Stimulated activated naive CD8-positive, alpha-beta T cell treated with anti-CD3 and anti-CD28 coated beads, Interleukin-15, Interleukin-2, amounts not matched to agents 100 U/mL and 50 U/mL, for 24 hours (primary cell): Measurements from ENCODE around the gene FAM111A.

ENCODE experiments used
- ATAC-seq: fragments of 150-1000 bp; cut with Tn5 transposase; one replicate; pipeline ENCODE4 v1.10.0; 2021
- DNase-seq: peaks from one replicate; pipeline ENCODE4 v3.0.0; 2021

FAM111A gene

DNA sequence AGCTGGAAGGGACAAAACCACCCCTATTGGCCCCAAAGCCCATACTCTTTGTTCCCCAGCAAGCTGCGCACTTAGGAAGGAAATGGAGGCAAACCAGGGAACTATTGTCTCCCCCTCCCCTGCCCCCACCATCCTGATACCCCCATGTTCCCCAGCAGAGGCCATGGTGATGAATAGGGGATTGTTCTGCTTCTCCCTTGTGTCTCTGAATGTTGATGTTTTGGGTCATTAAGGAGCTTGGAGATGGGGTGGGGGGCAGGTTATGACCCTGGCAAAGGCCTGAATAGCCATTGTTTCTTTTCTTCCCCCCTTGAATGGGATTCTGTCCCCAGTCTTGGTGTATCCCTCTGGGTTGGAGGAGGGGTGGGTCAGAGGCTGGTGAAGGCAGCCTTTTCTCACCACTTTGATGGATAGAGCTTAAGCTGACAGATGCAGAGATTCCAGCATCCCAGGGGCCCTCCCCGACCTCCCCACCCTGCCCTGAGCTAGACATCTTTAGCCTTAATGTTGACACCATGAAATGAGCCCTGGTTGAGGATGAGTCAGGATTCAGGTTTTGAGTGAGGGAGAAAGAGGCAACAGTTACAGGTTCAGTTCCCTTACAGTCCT, 37.6 kb downstream of the FAM111A start:
- no peak for DNase-seq
- ATAC-seq, result no peak

DNA sequence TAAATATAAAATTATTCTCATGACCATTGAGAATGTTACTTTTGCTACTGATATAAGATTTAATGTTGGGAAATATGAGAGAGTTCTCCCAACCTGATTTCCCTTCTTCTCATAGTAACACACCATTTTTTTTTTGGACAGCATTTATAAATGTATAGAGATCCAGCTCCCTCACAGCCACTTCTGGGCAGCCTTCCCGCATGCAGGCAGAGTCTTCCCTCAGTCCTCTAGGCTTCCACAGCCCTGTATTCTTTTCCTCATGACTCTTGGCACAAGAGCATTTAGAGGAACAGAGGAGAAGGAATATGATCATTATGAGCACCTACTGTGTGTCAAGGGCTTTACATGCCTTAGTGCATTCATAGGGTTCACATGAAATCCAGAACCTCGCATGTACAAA, 38.3 kb downstream of the FAM111A start:
- DNase-seq (no peak), ATAC-seq (no peak)

DNA sequence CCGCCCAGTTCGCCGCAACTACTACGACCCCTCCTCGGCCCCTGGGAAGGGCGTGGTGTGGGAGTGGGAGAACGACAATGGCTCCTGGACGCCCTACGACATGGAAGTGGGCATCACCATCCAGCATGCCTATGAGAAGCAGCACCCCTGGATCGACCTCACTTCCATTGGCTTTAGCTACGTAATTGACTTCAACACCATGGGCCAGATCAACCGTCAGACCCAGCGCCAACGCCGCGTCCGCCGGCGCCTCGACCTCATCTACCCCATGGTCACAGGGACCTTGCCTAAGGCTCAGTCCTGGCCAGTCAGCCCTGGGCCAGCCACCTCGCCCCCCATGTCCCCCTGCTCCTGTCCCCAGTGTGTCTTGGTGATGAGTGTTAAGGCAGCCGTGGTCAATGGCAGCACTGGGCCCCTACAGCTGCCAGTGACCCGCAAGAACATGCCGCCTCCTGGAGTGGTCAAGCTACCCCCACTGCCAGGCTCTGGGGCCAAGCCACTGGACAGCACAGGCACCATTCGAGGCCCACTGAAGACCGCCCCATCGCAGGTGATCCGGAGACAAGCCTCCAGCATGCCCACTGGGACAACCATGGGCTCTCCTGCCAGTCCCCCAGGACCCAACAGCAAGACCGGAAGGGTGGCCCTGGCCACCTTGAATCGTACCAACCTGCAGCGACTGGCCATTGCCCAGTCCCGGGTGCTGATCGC, 39.2 kb downstream of the FAM111A start:
- no peak for DNase-seq

DNA sequence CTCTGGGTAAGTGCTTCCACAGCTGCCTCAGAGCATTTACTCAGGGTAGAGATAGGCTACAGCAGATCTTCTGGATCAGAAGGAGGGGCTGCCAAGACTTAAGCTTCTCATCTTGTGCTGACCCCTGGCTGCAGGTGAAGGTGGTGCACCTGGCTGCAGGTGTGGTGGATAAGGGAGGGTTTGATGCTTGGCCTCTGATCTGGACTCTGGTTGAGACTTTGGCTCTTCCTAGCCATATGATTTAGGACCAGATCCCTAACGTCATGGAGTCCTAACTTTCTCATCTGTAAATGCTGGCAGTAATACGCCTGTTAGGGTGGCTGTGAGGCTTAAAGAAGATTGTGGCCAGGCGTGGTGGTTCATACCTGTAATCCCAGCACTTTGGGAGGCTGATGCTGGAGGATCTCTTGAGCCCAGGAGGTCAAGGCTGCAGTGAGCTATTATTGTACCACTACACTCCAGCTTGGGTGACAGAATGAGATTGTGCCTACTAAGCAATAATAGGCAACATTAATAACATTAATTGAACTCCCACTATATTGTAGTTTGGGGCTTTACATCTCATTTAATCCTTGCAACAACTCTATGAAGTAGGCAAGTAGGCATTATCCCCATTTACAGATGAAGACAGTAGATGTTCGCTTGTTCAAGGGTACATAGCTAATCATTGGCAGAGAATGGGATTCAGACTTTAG, 39.9 kb downstream of the FAM111A start:
- DNase-seq, result no peak
- ATAC-seq, result no peak

More for the DNA sequence above, 39.2 kb downstream of the FAM111A start:
- ATAC-seq, result no peak

DNA sequence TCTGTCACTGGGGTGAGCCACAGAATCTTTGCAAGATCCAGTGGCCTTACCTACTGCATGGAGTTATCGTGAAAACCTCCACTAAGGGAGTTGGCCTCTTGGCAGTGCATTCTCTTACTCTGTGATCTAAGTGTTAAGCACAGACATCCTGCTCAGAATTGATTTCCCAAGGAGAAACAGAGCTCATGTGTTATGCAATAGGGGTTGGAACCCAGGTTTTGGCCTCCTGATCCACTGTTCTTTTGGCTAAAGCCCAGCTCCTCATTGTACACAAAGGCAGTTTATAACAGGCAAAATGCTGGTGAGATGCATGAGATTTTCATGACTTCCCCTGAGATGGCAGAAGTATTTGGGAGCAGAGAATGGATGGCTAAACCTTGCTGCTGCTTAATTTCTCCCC, 41.1 kb downstream of the FAM111A start:
- no peak for DNase-seq
- ATAC-seq, result no peak

DNA sequence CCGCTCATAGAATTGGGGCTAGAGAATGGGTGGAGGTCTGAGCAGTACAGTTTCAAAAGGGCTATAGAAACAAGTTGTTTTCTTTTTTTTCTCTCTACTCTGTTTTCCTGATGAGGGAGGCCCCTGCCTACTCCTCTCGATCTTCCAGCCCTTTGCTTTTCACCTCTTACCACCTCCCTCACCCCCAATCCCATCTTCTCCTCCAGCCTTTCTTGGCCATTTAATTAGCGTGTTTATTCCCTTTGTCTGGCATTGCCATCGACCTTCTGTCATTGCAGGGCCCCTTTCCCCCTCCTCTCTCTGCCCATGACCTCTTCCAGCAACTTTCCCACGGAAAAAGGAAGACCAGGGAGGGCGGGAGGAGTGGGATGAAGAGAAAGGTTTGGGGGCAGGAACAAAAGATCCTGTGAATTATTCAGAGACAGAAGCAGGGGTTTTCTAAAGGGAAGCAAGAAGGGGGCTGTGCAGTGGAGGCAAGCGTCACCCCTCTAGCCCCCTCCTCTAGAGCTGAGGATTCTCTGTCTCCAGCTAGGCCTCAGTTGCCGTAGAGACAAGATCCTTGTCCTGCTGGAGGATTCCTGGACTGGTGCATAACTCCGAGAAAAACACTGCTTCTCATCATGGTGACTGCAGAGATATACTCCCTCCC, 42.2 kb downstream of the FAM111A start:
- no peak for DNase-seq
- ATAC-seq, result no peak

DNA sequence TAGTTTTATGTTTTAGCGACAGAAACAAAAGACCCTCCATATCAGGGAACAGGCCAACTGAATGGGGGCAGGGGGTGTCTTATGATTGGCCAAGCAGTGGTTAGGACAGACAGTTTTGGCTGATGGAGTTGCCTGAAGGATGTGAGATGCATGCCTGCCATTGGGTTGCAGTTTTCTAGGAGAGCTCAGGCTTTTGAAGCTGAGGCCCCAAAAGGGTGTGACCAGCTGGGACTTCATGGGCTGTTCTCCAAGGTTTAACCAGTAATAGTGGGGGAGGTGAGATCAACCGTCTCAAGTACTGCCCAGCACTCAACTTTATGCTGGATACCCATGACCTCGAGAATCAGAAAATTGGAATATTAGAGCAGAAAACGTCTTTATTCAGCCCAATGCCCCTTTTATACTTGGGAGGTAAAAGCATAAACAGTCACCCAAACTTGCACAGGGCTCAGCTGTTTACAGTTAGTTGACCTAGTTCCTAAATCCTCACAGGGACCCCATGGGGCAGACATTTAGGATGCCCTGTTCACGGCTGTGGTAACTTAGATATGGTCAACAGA, 42.8 kb downstream of the FAM111A start:
- DNase-seq, result no peak
- no peak for ATAC-seq

DNA sequence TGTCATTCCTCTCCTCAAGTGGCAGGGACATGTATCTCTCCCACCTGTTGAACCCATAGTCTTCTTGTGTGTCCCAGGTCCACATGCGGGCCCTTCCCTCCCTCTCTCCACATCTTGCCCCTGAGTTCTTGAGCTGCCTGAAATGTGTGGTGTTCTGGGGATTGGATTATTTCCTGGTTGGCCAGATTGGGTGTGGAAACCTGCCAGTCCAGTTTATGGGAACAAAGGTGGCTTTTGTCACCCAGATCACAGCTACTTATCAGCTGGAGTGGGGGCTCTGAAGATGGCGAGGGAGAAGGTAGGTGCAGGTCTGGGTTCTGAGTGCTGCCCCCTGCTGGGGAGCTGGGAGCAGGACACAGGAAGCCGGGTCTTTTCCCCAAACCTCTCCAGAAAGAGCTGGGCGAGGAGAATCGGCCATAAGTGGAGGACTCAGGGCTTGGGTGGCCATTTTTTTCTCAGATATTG, 43.5 kb downstream of the FAM111A start:
- ATAC-seq (peak; percentile 70), DNase-seq (peak; percentile 66)

DNA sequence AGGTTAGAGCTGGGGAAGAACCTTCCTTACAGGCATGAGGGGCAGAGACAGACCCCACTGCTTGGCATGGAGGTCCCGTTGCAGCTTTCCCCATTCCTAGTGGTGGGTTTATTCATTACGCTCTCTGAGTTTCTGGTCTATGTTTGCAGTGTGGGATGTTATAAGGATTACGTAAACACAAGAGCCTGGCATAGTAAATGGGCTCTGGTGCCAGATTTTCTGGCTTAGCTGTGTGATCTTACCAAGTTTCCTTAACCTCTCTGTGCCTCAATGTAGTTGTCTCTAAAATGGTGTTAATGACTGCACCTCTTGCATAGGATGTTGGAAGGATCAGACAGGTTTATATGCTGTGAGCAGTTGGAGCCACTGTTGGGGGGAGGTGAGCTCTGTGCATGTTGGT, 44.4 kb downstream of the FAM111A start:
- ATAC-seq, result no peak
- no peak for DNase-seq

DNA sequence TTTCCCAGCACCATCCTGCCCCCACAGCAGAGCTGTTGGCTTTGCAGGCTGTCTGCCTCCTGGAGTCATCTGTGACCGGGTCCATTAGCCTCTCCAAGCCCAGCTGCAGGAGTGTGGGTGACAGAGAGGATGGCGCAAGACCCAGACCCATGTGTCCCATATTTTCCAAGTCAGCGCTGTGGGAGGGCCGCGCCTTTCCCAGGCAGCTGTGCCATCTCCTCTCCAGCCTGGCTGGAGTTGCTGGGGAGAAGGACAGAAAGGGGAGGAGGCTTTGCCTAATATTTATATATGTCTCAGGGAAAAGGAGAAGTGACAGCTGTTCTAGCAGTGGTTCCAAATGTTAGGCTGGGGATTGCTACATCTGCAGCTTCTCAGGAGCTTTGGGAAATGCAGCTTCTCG, 44.9 kb downstream of the FAM111A start:
- ATAC-seq, result no peak
- DNase-seq, result no peak

DNA sequence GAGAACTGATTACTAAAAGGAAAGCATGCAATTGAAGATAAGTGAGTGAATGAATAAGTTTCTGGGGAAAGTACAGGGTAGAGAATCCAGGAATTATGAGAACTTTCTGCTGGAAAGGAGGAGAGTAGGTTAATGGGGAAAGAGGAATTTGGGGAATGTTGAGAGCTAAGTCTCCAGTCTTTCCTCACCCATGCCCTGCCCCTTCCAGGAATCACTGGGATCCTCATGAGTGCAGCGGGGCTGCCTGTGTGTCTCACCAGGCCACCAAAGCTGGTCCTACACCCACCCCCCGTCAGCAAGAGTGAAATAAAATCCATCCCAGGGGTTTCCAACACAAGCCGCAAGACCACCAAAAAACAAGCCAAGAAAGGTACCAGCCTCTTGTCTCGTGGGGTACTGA, 46.3 kb downstream of the FAM111A start:
- no peak for ATAC-seq
- DNase-seq, result no peak

DNA sequence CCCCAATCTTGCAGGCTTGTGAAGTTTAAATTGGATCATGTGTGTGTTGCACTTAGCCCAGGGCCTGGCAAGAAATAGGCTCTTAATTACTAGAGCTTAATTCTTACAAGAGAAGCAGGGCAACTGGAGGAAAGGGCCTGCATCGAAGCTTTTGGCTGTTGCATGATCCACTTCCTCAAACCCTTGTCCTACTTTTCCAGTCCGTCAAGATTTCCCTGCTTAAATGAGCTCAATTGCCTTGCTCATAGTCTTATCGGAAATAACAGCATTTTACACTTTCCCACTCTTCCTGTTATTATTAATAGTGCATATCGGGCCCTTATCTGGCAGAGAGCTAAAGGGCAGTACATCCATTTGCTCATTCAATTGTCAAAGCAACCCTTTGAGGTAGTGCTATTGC, 47.3 kb downstream of the FAM111A start:
- DNase-seq (no peak), ATAC-seq (no peak)

DNA sequence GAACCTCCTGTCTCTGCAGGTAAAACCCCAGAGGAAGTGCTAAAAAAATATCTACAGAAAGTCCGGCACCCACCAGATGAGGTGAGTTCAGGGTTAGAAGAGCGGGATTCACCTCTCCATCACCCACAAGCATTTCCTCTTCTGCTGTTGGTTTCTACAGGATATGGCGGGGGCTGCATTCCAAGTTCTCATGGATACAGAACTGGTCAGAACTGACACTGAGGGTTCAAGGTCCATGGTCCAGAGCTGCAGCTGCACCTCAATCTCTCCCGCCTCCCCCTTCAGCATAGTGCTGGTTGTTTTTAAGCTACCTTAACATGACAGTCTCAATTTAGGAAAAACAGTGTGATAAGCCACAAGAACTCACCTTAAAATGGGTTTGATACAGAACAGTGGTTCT, 48.4 kb downstream of the FAM111A start:
- DNase-seq, result no peak
- no peak for ATAC-seq

DNA sequence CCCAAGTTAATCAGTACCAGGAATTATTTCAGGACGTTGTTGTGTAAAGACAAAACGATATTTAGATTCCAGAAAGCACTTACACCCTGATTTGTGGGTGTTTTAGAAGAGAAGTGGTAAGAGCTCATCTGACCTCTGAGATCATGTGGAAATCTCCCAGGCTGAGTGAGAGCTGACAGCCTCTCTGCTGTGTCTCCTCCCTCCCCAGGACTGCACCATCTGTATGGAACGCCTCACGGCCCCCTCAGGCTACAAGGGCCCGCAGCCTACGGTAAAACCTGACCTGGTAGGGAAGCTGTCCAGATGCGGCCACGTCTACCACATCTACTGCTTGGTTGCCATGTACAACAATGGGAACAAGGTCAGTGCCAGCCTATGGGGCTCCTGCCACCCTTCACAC, 49.2 kb downstream of the FAM111A start:
- ATAC-seq (no peak), DNase-seq (no peak)

DNA sequence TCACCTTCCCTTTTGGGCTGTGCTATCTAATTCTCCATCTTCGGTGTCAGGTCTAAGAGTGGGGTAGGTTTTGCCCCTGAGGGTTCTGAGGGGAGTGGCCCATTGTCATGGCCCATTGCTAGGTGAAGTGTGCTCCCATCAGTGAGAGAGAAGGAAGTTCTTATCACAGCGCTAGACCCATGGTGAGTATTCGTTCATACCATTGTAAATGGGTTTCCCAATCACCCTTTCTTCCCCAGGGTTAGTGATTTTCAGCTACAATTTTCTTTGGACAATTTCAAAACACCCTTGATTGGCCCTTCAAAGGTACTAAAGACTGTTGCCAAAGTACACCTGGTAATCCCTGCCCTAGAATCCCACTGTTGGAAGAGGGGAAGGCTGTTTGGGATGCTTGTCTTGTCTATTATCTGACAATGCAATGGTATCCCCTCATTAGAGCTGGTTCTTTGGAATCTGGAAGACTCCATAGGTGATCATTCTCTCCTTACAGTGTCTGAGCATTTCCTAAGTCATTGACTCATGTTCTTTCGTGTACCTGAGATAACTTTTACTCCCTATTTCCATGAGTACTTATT, 49.9 kb downstream of the FAM111A start:
- ATAC-seq (no peak), DNase-seq (no peak)

DNA sequence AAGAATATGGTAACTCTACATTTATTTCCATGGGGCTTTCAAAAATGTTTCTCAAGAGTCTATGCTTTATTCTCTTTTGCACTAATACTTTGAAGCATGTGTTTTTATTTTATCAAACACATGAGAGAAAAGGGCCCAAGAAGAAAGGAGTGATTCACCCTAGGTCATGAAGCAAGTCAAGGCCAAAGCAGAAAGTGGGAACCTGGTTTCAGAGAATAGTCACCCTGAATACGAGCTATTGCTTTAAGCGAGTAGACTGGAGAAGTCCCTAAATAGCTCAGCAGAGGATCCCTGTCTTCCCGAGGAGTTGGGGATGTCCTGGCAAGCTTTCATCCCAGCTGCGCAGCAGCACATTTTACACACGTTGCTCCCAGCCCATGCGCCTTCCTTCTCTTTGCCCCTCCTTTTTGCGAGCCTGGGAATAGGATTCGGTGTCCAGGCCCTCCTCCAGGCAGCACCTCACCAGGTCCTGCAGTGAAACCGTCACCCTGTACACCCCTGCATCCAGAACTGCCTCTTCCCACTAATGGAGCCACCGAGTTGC, 51.0 kb downstream of the FAM111A start:
- no peak for DNase-seq
- no peak for ATAC-seq

DNA sequence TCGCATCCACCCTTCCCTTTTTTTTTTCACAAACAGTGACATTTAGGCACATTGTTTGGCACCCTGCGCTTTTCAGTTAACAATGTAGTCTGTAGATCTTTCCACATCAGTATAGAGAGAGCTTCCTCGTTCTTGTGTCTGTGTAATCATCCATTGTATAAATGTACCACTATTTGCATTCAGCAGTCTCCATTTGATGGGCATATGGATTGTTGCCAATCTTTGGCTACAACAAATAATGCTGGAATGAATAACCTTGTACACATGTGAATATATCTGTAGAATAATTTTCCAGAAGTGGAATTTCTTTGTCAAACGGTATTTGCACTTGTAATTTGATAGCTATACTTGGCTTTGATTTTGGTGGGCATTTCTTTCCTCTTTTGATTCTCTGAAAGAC, 52.9 kb downstream of the FAM111A start:
- ATAC-seq (no peak), DNase-seq (no peak)

DNA sequence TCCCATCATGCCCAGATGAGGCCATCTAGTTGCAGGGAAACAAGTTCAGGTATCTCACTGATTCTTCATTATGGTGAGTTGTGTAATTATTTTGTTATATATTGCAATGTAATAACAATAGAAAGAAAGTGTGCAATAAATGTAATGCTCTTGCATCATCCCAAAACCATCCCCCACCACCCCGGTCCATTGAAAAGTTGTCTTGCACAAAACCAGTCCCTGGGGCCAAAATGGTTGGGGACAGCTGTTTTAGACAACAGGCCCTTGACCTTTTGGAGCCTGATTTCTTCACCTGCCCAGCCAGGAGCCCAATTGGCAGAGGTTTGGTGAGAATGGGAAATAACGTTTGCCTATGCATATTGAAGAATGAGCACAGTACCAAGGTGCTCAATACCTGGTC, 54.1 kb downstream of the FAM111A start:
- DNase-seq, result no peak
- no peak for ATAC-seq

DNA sequence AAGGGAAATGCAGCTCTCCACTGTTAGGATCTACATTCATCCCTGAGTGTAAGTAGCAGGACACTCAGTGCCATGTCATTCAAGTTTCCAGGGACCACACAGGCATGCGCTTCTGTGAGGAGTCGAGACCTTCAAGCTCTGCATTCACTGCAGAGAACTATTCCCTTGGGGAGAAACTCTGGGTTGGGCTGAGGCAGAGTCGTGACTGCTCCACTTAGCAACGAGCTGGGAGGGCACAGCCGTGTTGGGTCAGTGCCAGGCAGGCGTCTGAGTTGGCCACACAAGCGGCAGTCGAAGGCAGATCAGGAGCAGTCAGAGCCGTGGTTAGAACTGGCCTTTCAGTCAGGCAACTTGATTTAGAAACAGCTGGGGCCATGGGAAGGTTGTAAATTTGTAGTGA, 55.3 kb downstream of the FAM111A start:
- ATAC-seq (no peak), DNase-seq (no peak)

DNA sequence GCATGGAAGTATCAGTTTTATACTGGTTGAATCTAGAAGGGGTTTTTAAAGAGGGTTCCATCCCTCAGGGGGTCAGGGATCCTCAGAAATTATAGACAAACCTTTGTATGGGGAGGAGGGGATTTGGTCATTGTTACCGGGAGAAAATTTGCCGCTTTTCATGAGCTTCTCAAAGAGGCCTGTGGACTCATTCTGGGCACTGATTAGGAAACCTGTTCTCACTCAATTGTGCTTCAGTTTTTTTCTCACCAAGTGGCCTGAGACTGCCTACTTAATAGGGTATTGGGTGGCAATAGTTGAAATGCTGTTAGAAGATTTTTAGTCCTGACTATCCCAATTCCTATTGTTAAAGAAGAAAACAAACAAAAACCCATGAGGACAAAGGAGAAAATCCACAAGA, 56.1 kb downstream of the FAM111A start:
- ATAC-seq, result no peak
- no peak for DNase-seq

DNA sequence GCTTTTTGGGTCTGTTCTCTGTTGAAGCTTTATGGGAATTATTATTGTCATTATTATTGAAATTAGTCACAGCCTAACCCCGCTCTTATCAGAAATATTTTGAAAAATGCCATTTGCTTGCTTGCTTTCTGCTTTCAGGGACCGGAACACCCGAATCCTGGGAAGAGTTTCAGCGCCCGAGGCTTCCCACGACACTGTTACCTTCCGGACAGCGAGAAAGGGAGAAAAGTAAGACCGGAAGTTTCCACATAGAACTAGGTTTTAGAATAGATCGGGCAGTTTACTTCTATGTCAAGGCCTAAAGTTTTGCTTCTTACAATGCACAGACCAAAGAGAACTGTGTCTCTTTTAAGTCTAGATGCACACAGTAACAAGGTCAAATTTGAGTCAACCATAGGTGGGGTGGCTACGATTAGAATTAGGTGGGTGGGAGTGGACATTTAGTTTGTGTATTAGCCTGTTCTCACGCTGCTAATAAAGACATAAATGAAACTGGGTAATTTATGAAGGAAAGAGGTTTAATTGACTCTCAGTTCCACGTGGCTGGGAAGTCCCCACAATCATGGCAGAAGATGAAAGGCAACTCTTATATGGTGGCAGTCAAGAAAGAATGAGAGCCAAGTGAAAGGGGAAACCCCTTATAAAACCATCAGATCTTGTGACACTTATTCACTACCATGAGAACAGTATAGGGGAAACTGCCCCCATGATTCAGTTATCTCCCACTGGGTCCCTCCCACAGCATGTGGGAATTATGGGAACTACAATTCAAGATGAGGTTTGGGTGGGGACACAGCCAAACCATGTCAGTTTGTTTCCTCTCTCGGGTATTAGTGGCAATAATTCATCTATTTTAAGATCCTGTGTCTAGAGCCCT, 57.1 kb downstream of the FAM111A start:
- DNase-seq (peak; percentile 47), ATAC-seq (peak; percentile 75)
